ENCODE results near the gene CREB1. TPM values are rescaled to one million over a fixed set of nuclear protein-coding genes. Genes with fewer than 3 reads are reported as not detected.

Gene CREB1
- total RNA-seq, 1 donor from 2014 or later = 98.2 TPM

GRCh38 chr2:207532676-207533075, 2.9 kb downstream of the CREB1 start:
- Mint-ChIP-seq H3K9me3 (no peaks in the 10 kb centered on the region), H3K27me3 (ENCODE audit: insufficient read depth) (no peaks in the 10 kb centered on the region), H3K36me3 (ENCODE audit: low read depth) (peaks cover 18% of the 10 kb centered on the region), H3K4me3 (peak overlapping the region; percentile 94), H3K4me1 (ENCODE audit: low read depth) (peaks cover 42% of the 10 kb centered on the region), H3K27ac (no peak overlapping the region)
- DNase-seq (ENCODE audit: low spot score) = no peak
- intact Hi-C loops (cut with micrococcal nuclease) = loop anchor here (5.0 kb wide), 1 partner anchor 35 kb away; no protein-coding TSS in a partner anchor

GRCh38 chr2:207533461-207534008, 3.8 kb downstream of the CREB1 start:
- H3K4me1 Mint-ChIP-seq (ENCODE audit: low read depth) = peaks cover 40% of the 10 kb centered on the region
- H3K36me3 Mint-ChIP-seq (ENCODE audit: low read depth) = peaks cover 22% of the 10 kb centered on the region
- peak overlapping the region; percentile 11 for H3K4me3 Mint-ChIP-seq
- intact Hi-C loops (cut with micrococcal nuclease) = loop anchor here (1.0 to 5.0 kb wide), 2 partner anchors 13 to 34 kb away; no protein-coding TSS in a partner anchor
- no peaks in the 10 kb centered on the region for H3K9me3 Mint-ChIP-seq
- no peak for DNase-seq (ENCODE audit: low spot score)
- peak overlapping the region; percentile 29 for H3K27ac Mint-ChIP-seq
- H3K27me3 Mint-ChIP-seq (ENCODE audit: insufficient read depth) = no peaks in the 10 kb centered on the region

- Mint-ChIP-seq H3K36me3 (ENCODE audit: low read depth) (peaks cover 25% of the 10 kb centered on the region), H3K9me3 (no peaks in the 10 kb centered on the region), H3K4me1 (ENCODE audit: low read depth) (peaks cover 41% of the 10 kb centered on the region), H3K27ac (no peak overlapping the region), H3K4me3 (peak overlapping the region; percentile 11), H3K27me3 (ENCODE audit: insufficient read depth) (no peaks in the 10 kb centered on the region)
- DNase-seq (ENCODE audit: low spot score) = no peak
- intact Hi-C loops (cut with micrococcal nuclease) = loop anchor here (1.0 to 5.0 kb wide), 2 partner anchors 12 to 33 kb away; no protein-coding TSS in a partner anchor
Observed at GRCh38 chr2:207534417-207534816, 4.7 kb downstream of the CREB1 start.

GRCh38 chr2:207539470-207539869, 9.7 kb downstream of the CREB1 start:
- H3K27ac Mint-ChIP-seq = no peak overlapping the region
- H3K9me3 Mint-ChIP-seq = no peaks in the 10 kb centered on the region
- intact Hi-C loops (cut with micrococcal nuclease) = no loop called here
- peaks cover 20% of the 10 kb centered on the region for H3K36me3 Mint-ChIP-seq (ENCODE audit: low read depth)
- no peak overlapping the region for H3K4me3 Mint-ChIP-seq
- no peak for DNase-seq (ENCODE audit: low spot score)
- no peaks in the 10 kb centered on the region for H3K27me3 Mint-ChIP-seq (ENCODE audit: insufficient read depth)
- peaks cover 42% of the 10 kb centered on the region for H3K4me1 Mint-ChIP-seq (ENCODE audit: low read depth)

- Mint-ChIP-seq H3K4me3 (no peak overlapping the region), H3K27ac (no peak overlapping the region), H3K9me3 (no peaks in the 10 kb centered on the region), H3K27me3 (ENCODE audit: insufficient read depth) (no peaks in the 10 kb centered on the region), H3K4me1 (ENCODE audit: low read depth) (peaks cover 32% of the 10 kb centered on the region), H3K36me3 (ENCODE audit: low read depth) (peaks cover 20% of the 10 kb centered on the region)
- intact Hi-C loops (cut with micrococcal nuclease) = no loop called here
- no peak for DNase-seq (ENCODE audit: low spot score)
Observed at GRCh38 chr2:207540431-207540830, 10.7 kb downstream of the CREB1 start.

- Mint-ChIP-seq H3K9me3 (no peaks in the 10 kb centered on the region), H3K4me3 (no peak overlapping the region), H3K4me1 (ENCODE audit: low read depth) (peaks cover 40% of the 10 kb centered on the region), H3K27ac (no peak overlapping the region), H3K36me3 (ENCODE audit: low read depth) (peaks cover 24% of the 10 kb centered on the region), H3K27me3 (ENCODE audit: insufficient read depth) (no peaks in the 10 kb centered on the region)
- DNase-seq (ENCODE audit: low spot score) = no peak
- intact Hi-C loops (cut with micrococcal nuclease) = no loop called here
Observed at GRCh38 chr2:207541933-207542332, 12.2 kb downstream of the CREB1 start.

GRCh38 chr2:207543272-207543671, 13.5 kb downstream of the CREB1 start:
- no peak overlapping the region for H3K4me3 Mint-ChIP-seq
- H3K9me3 Mint-ChIP-seq = no peaks in the 10 kb centered on the region
- no peaks in the 10 kb centered on the region for H3K27me3 Mint-ChIP-seq (ENCODE audit: insufficient read depth)
- H3K36me3 Mint-ChIP-seq (ENCODE audit: low read depth) = peaks cover 26% of the 10 kb centered on the region
- intact Hi-C loops (cut with micrococcal nuclease) = no loop called here
- H3K27ac Mint-ChIP-seq = no peak overlapping the region
- peaks cover 39% of the 10 kb centered on the region for H3K4me1 Mint-ChIP-seq (ENCODE audit: low read depth)
- DNase-seq (ENCODE audit: low spot score) = no peak

- Mint-ChIP-seq H3K4me1 (ENCODE audit: low read depth) (peaks cover 29% of the 10 kb centered on the region), H3K27me3 (ENCODE audit: insufficient read depth) (no peaks in the 10 kb centered on the region), H3K36me3 (ENCODE audit: low read depth) (peaks cover 22% of the 10 kb centered on the region), H3K4me3 (no peak overlapping the region), H3K27ac (peak overlapping the region; percentile 80), H3K9me3 (no peaks in the 10 kb centered on the region)
- intact Hi-C loops (cut with micrococcal nuclease) = loop anchor here (1.0 kb wide), 2 partner anchors 13 to 18 kb away; partner anchors contain the start of gene CREB1
- DNase-seq (ENCODE audit: low spot score) = no peak
Observed at GRCh38 chr2:207546822-207547221, 17.1 kb downstream of the CREB1 start.

GRCh38 chr2:207549145-207549544, 19.4 kb downstream of the CREB1 start:
- Mint-ChIP-seq H3K27me3 (ENCODE audit: insufficient read depth) (no peaks in the 10 kb centered on the region), H3K36me3 (ENCODE audit: low read depth) (peaks cover 21% of the 10 kb centered on the region), H3K27ac (no peak overlapping the region), H3K4me3 (no peak overlapping the region), H3K4me1 (ENCODE audit: low read depth) (peaks cover 29% of the 10 kb centered on the region), H3K9me3 (no peaks in the 10 kb centered on the region)
- intact Hi-C loops (cut with micrococcal nuclease) = no loop called here
- no peak for DNase-seq (ENCODE audit: low spot score)

- no peaks in the 10 kb centered on the region for H3K9me3 Mint-ChIP-seq
- H3K36me3 Mint-ChIP-seq (ENCODE audit: low read depth) = peaks cover 45% of the 10 kb centered on the region
- DNase-seq (ENCODE audit: low spot score) = no peak
- no peaks in the 10 kb centered on the region for H3K27me3 Mint-ChIP-seq (ENCODE audit: insufficient read depth)
- no peaks in the 10 kb centered on the region for H3K4me1 Mint-ChIP-seq (ENCODE audit: low read depth)
- intact Hi-C loops (cut with micrococcal nuclease) = no loop called here
- H3K27ac Mint-ChIP-seq = no peak overlapping the region
- no peak overlapping the region for H3K4me3 Mint-ChIP-seq
Observed at GRCh38 chr2:207558079-207558491, 28.3 kb downstream of the CREB1 start.

GRCh38 chr2:207561386-207562080, 31.8 kb downstream of the CREB1 start:
- Mint-ChIP-seq H3K27me3 (ENCODE audit: insufficient read depth) (no peaks in the 10 kb centered on the region), H3K27ac (no peak overlapping the region), H3K36me3 (ENCODE audit: low read depth) (peaks cover 51% of the 10 kb centered on the region), H3K9me3 (no peaks in the 10 kb centered on the region), H3K4me3 (no peak overlapping the region), H3K4me1 (ENCODE audit: low read depth) (peaks cover 8% of the 10 kb centered on the region)
- DNase-seq (ENCODE audit: low spot score) = no peak
- intact Hi-C loops (cut with micrococcal nuclease) = no loop called here

- Mint-ChIP-seq H3K9me3 (no peaks in the 10 kb centered on the region), H3K27ac (peak overlapping the region; percentile 5), H3K4me1 (ENCODE audit: low read depth) (peaks cover 12% of the 10 kb centered on the region), H3K4me3 (no peak overlapping the region), H3K27me3 (ENCODE audit: insufficient read depth) (no peaks in the 10 kb centered on the region), H3K36me3 (ENCODE audit: low read depth) (peaks cover 54% of the 10 kb centered on the region)
- DNase-seq (ENCODE audit: low spot score) = no peak
- intact Hi-C loops (cut with micrococcal nuclease) = loop anchor here (2.0 to 5.0 kb wide), 2 partner anchors 17 to 34 kb away; no protein-coding TSS in a partner anchor
Observed at GRCh38 chr2:207565736-207566500, 36.2 kb downstream of the CREB1 start.

- intact Hi-C loops (cut with micrococcal nuclease) = loop anchor here (2.0 to 5.0 kb wide), 2 partner anchors 15 to 35 kb away; no protein-coding TSS in a partner anchor
- no peak for DNase-seq (ENCODE audit: low spot score)
- H3K36me3 Mint-ChIP-seq (ENCODE audit: low read depth) = peaks cover 52% of the 10 kb centered on the region
- H3K9me3 Mint-ChIP-seq = no peaks in the 10 kb centered on the region
- peaks cover 20% of the 10 kb centered on the region for H3K4me1 Mint-ChIP-seq (ENCODE audit: low read depth)
- H3K27ac Mint-ChIP-seq = no peak overlapping the region
- no peaks in the 10 kb centered on the region for H3K27me3 Mint-ChIP-seq (ENCODE audit: insufficient read depth)
- H3K4me3 Mint-ChIP-seq = no peak overlapping the region
Observed at GRCh38 chr2:207567671-207568070, 37.9 kb downstream of the CREB1 start.
